HG03039 (cell line): ENCODE data around the gene CORO1A.
"Not testable (repeated sequence)": the region's sequence is repeated elsewhere in the genome, so short reads cannot be mapped to it uniquely, and the experiment has no call there.

ENCODE experiments used
- ATAC-seq: cut with Tn5 transposase; IDR thresholded peaks from one replicate; pipeline ENCODE4 v1.9.1; 2021; ENCODE audit warnings: mild to moderate bottlenecking, moderate library complexity; ENCODE audit not compliant: unreplicated experiment

CORO1A gene

GRCh38 chr16:30183233-30184095 is at the start of gene CORO1A:
Gene CORO1A, plus strand, starts transcription at chr16:30183602. Its CDS starts 1,608 bp downstream, at chr16:30185210.
- ATAC-seq, result peak; percentile 46

DNA sequence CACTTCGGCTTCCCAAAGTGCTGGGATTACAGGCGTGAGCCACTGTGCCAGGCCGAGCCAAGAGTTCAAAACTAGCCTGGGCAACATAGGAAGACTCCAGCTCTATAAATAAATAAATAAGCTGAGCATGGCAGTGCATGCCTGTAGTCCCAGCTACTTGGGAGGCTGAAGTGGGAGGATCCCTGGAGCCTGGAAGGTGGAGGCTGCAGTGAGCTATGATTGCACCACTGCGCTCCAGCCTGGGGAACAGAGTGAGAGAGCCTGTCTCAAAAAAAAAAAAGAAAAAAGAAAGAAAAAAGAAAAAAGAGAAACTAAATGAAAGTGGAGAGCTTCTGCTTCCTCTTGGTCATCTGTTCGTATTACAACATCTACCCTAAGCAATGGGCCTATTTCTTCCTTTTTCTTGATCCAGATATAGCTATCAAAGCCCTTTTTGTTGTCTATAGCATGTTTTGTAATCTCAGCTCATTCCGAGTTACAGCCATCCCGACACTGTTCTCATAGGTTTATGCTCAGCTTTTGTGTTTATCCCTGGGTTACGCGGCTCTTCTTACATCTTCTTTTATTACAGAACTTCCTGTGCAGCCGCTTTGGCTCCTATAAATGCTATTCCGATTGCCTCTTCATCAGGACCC is 46.3 kb upstream of the CORO1A start:
- ATAC-seq, result no peak

GRCh38 chr16:30137897-30138296 is 45.5 kb upstream of the CORO1A start:
- ATAC-seq, result no peak

DNA sequence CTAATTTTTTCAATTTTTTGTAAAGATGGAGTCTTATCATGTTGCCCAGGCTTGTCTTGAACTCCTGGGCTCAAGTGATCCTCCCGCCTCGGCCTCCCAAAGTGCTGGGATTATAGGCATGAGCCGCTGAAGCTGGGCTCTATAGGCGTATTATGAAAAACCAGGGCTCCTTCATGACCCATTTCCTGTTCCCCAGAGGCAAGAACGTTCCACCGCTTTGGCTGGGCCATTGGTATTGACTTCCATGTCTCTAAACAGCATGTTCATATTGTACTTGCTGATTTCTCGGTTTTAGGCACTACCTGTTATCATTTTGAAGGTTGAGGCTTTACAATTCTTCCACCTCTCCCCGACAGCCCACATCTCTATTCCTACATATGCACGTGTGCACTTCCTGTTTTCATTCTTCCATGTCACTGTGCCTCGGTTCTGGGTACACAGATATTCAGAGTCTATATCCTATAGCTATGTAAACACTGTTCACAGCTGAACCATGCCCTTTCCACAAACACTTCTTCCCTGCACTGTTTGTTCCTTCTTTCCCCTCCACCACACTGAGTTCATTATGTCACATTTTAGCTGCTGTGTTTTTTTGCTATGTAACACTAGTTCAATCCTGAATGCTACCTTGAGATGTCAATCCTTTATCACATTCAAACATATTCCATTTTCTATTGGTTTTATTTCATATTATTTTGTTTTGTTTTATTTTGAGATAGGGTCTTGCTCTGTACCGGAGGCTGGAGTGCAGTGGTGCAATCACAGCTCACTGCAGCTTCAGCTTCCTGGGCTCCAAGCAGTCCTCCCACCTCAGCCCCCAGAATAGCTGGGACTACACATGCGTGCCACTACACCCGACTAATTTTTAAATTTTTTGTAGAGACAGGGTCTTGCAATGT is 43.6 kb upstream of the CORO1A start:
- ATAC-seq, result no peak

DNA sequence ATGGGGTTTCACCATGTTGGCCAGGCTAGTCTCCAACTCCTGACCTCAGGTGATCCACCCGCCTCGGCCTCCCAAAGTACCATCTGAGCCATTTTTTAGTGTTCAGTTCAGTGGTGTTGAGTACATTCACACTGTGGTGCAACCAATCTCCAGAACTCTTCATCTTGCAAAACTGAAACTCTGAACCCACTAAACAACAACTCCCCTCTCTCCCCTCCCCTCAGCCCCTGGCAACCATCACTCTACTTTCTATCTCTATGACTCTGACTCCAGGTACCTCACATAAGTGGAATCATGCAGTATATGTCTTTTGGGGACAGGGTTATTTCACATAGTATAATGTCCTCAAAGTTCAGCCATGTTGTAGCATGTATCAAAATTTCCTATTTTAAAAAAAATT is 41.7 kb upstream of the CORO1A start:
- no peak for ATAC-seq

DNA sequence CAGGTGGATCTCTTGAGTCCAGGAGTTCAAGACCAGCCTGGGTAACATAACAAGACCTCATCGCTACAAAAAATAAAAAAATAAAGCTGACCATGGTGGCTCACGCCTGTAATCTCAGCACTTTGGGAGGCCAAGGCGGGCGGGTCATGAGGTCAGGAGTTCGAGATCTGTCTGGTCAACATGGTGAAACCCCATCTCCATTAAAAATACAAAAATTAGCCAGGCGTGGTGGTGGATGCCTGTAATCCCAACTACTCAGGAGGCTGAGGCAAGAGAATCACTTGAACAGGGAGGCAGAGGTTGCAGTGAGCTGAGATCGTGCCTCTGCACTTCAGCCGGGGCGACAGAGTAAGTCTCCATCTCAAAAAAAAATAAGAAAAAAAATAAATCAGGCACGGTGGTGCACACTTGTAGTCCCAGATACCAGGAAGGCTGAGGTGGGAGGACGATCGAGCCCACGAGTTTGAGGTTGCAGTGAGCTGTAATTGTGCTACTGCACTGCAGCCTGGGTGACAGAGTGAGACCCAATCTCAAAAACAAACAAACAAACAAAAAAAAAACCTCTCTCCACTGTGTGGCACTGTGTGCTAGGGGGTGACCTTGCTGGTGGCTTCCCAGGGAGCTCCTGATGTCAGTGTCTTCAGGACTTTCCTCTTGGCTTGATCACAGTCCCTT is 40.6 kb upstream of the CORO1A start:
- ATAC-seq, result no peak

GRCh38 chr16:30143347-30143702 is 40.1 kb upstream of the CORO1A start:
- ATAC-seq, result no peak

- no peak for ATAC-seq
Measured at GRCh38 chr16:30144017-30144416, 39.4 kb upstream of the CORO1A start.

GRCh38 chr16:30144917-30145316 is 38.5 kb upstream of the CORO1A start:
- ATAC-seq, result no peak

- no peak for ATAC-seq
Measured at GRCh38 chr16:30145657-30146056, 37.7 kb upstream of the CORO1A start.

DNA sequence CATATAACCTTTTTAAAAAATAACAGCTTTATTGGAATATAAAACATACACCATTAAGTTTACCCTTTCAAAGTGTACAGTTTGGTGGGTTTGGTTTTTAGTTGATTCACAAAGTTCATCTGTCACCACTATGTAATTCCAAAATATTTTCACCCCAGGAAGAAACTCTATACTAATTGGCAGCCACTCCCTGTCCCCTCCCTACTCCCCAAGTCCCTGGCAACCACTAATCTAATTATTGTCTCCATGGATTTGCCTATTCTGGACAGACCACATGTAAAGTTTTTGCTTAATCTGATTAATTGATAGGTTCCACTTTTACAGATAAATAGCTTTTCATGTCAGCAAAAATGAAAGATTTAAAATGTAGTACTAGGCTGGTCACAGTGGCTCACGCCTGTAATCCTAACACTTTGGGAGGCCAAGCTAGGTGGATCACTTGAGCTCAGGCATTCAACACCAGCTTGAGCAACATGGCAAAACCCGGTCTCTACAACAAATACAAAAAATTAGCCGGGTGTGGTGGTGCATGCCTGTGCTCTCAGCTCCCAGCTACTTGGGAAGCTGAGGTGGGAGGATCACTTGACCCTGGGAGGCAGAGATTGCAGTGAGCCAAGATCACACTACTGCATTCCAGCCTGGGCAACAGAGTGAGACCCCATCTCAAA is 35.4 kb upstream of the CORO1A start:
- ATAC-seq, result no peak

- ATAC-seq, result no peak
Measured at GRCh38 chr16:30149250-30149930, 34.0 kb upstream of the CORO1A start.

DNA sequence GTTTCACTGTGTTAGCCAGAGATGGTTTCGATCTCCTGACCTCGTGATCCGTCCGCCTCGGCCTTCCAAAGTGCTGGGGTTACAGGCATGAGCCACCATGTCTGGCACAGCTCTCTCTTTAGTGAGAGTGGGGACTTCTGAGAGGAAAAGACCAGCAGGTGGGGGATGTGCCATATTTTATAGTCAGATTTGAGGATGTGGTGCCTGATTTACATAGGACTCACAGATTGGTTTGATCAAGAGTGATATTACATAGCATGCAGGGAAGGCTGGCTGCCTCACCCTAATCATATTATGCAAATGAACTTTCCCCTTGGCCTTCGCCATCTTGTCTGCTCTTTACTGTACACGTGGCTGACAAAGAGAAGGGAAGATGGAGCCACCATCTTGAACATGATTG is 32.3 kb upstream of the CORO1A start:
- ATAC-seq, result no peak

- ATAC-seq, result no peak
Measured at GRCh38 chr16:30152517-30152916, 30.9 kb upstream of the CORO1A start.

GRCh38 chr16:30155188-30155587 is 28.2 kb upstream of the CORO1A start:
- no peak for ATAC-seq

DNA sequence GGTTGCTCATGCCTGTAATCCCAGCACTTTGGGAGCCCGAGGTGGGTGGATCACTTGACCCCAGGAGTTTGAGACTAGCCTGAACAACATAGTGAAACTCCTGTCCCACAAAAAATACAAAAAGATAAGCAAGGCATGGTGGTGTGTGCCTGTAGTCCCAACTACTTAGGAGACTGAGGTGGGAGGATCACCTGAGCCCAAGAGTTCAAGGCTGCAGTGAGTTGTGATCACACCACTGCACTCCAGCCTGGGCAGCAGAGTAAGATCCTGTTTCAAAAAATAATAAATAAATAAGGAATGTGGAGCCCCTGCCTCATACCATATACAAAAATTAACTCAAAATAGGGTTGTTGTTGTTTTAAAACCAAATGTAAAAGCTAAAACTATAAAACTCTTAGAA is 26.2 kb upstream of the CORO1A start:
- no peak for ATAC-seq

DNA sequence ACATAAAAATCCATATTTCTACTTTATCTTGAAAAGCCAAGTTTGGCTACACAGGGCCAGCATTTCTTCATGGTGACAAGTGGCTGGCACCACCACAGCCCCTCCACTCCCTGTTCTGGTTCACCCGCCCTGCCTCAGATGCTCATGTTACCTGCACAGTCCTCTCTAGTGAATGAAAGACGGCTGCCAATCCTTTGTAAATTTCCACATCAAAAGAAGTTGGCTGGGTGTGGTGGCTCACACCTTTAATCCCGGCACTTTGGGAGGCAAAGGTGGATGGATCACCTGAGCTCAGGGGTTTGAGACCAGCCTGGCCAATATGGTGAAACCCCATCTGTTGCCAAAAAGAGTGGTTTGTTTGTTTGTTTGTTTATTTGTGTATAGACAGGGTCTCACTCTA is 19.9 kb upstream of the CORO1A start:
- no peak for ATAC-seq

DNA sequence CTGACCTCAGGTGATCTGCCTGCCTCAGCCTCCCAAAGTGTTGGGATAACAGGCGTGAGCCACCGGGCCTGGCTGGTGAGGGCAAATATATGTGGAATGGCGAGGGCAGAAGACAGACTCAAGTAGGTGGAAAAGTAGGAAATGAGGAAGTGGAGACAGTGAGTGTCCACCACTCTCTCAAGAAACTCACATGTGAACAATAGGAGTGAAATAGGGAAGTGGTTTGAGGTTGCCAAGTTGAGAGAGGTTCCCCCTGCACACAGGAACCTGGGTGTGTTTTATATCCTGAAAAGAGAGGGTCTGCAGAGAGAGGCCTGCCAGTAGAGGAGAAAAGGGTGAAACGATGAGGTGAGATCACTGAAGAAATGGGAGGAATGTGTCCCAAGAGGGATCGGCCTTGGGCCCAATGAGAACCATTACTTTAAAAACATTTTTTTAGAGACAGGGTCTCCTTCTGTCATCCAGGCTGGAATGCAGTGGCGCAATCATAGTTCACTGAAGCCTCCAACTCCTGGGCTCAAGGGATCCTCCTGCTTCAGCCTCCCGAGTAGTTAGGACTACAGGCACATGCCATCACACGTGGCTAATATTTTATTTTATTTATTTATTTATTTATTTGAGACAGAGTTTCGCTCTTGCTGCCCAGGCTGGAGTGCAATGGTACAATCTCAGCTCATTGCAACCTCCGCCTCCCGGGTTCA is 17.1 kb upstream of the CORO1A start:
- ATAC-seq, result peak; percentile 53

- not testable (repeated sequence) for ATAC-seq
Measured at GRCh38 chr16:30168746-30169145, 14.7 kb upstream of the CORO1A start.
